IMR-90 (cell line): ENCODE results near the gene INPP5F. TPM values are rescaled to one million over a fixed set of nuclear protein-coding genes. Genes with fewer than 3 reads are reported as not detected.

Source experiments
- ATAC-seq: fragments of 200-7000 bp; cut with Tn5 transposase; 2 replicates; pipeline ENCODE4 v1.9.1; 2020; ENCODE audit warnings: low read depth, mild to moderate bottlenecking, moderate library complexity
- BruUV-seq: library from RNA; stranded (reverse); fragments of 400-500 nt; replicated peaks from 2 replicates; lab custom pipeline; 2021; lab: Mats Ljungman, UMichigan
- CTCF ChIA-PET: fragments of 300-600 bp; formaldehyde crosslinking; extraction: SDS; loops from one replicate; lab custom pipeline; 2021; ENCODE audit warnings: antibody characterized with exemption; lab: Yijun Ruan, JAX
- POLR2A ChIA-PET: fragments of 300-600 bp; sonication (Branson Sonifier 250); formaldehyde crosslinking; loops from one replicate; lab custom pipeline; 2022; ENCODE audit warnings: antibody characterized with exemption; ENCODE audit not compliant: unreplicated experiment; lab: Charles Lee
- DNase-seq: peaks from one replicate; pipeline ENCODE4 v3.0.0; 2013
- H2AFZ ChIP-seq: replicated peaks from 2 replicates; pipeline ENCODE3; 2013; ENCODE audit warnings: low read length, mild to moderate bottlenecking; ENCODE audit not compliant: poor library complexity
- H2AK5ac ChIP-seq: 2 replicates; pipeline ENCODE4 v1.6.1; 2013; ENCODE audit warnings: low read depth, low read length, inconsistent platforms
- H2AK9ac ChIP-seq: replicated peaks from 2 replicates; pipeline ENCODE3; 2013; ENCODE audit warnings: mild to moderate bottlenecking, low read depth, low read length, moderate library complexity; ENCODE audit not compliant: poor library complexity
- H2BK120ac ChIP-seq: 2 replicates; pipeline ENCODE4 v1.6.1; 2013; ENCODE audit warnings: low read depth, low read length, inconsistent platforms
- H2BK15ac ChIP-seq: 3 replicates; pipeline ENCODE4 v1.6.1; 2013; ENCODE audit warnings: low read depth, low read length, inconsistent platforms
- H2BK20ac ChIP-seq: 2 replicates; pipeline ENCODE4 v1.6.1; 2013; ENCODE audit warnings: low read depth, mild to moderate bottlenecking, inconsistent platforms, low read length, moderate library complexity
- H2BK5ac ChIP-seq: 2 replicates; pipeline ENCODE4 v1.6.1; 2013; ENCODE audit warnings: mild to moderate bottlenecking, low read depth, low read length, inconsistent platforms; ENCODE audit not compliant: poor library complexity, severe bottlenecking
- H3K14ac ChIP-seq: replicated peaks from 2 replicates; pipeline ENCODE4 v1.6.1; 2013; ENCODE audit warnings: low read depth, low read length, inconsistent platforms
- H3K18ac ChIP-seq: 2 replicates; pipeline ENCODE4 v1.6.1; 2013; ENCODE audit warnings: low read depth, low read length, control low read depth
- H3K23ac ChIP-seq: 2 replicates; pipeline ENCODE4 v1.6.1; 2013; ENCODE audit warnings: low read depth, low read length, inconsistent platforms
- H3K27ac ChIP-seq: 2 replicates; pipeline ENCODE4 v1.5.1; 2013; ENCODE audit warnings: mild to moderate bottlenecking, control low read depth, low read length; ENCODE audit not compliant: insufficient read depth
- H3K27me3 ChIP-seq: 2 replicates; pipeline ENCODE4 v1.6.1; 2013; ENCODE audit warnings: low read length; ENCODE audit not compliant: control insufficient read depth, insufficient read depth
- H3K36me3 ChIP-seq: 2 replicates; pipeline ENCODE4 v1.6.1; 2013; ENCODE audit warnings: low read length, mixed read lengths; ENCODE audit not compliant: control insufficient read depth, insufficient read depth
- H3K4ac ChIP-seq: 2 replicates; pipeline ENCODE4 v1.6.1; 2013; ENCODE audit warnings: low read depth, low read length, inconsistent platforms
- H3K4me1 ChIP-seq: 2 replicates; pipeline ENCODE4 v1.6.1; 2013; ENCODE audit warnings: low read length, mixed read lengths; ENCODE audit not compliant: control insufficient read depth, insufficient read depth
- H3K4me2 ChIP-seq: 2 replicates; pipeline ENCODE4 v1.6.1; 2013; ENCODE audit warnings: low read depth, mild to moderate bottlenecking, control low read depth, low read length, moderate library complexity
- H3K4me3 ChIP-seq: 2 replicates; pipeline ENCODE4 v1.5.1; 2013; ENCODE audit warnings: low read depth, mild to moderate bottlenecking, control low read depth, low read length, moderate library complexity; ENCODE audit not compliant: insufficient read depth
- H3K56ac ChIP-seq: 2 replicates; pipeline ENCODE4 v1.6.1; 2013; ENCODE audit warnings: low read length, inconsistent platforms; ENCODE audit not compliant: insufficient read depth; ENCODE audit errors: extremely low read depth
- H3K79me1 ChIP-seq, 2 experiments: 2 replicates each; pipeline ENCODE4 v1.6.1; 2013; ENCODE audit warnings: low read length in 2 of 2, inconsistent platforms in 1 of 2, low read depth in 1 of 2
- H3K9ac ChIP-seq: 2 replicates; pipeline ENCODE4 v1.6.1; 2013; ENCODE audit warnings: low read depth, low read length, control low read depth
- H3K9me1 ChIP-seq: 2 replicates; pipeline ENCODE4 v1.6.1; 2013; ENCODE audit warnings: low read length, inconsistent platforms; ENCODE audit not compliant: insufficient read depth
- H3K9me3 ChIP-seq: 2 replicates; pipeline ENCODE4 v1.6.1; 2013; ENCODE audit warnings: low read length; ENCODE audit not compliant: control insufficient read depth, insufficient read depth
- H4K20me1 ChIP-seq: 2 replicates; pipeline ENCODE4 v1.6.1; 2013; ENCODE audit warnings: low read length, inconsistent platforms; ENCODE audit not compliant: insufficient read depth
- H4K5ac ChIP-seq: 2 replicates; pipeline ENCODE4 v1.6.1; 2013; ENCODE audit warnings: mild to moderate bottlenecking, low read depth, low read length, control low read depth
- H4K8ac ChIP-seq, 2 experiments: 2 replicates each; pipeline ENCODE4 v1.6.1; 2013; ENCODE audit warnings: low read depth in 2 of 2, low read length in 2 of 2, control low read depth in 1 of 2, inconsistent platforms in 1 of 2
- H4K91ac ChIP-seq: 2 replicates; pipeline ENCODE4 v1.6.1; 2013; ENCODE audit warnings: low read depth, low read length, inconsistent platforms; ENCODE audit not compliant: insufficient read depth
- RCOR1 ChIP-seq: IDR thresholded peaks from 2 replicates; pipeline ENCODE4 v1.6.1; 2012; ENCODE audit warnings: mild to moderate bottlenecking, low read length, improper control_type of control experiment; ENCODE audit not compliant: insufficient replicate concordance
- WGBS, 2 experiments: methylation state at CpG; one replicate each; pipeline versions ENCODE4 v1.1.5 to v1.1.7; 2013; ENCODE audit warnings: missing lambda C conversion rate in 2 of 2; ENCODE audit not compliant: insufficient read length in 1 of 2; ENCODE audit errors: extremely low coverage in 2 of 2; 5-methylcytosine and 5-hydroxymethylcytosine counted together
- dilution Hi-C: fragments of 300-500 bp; cut with HindIII; formaldehyde crosslinking; loops from one replicate; pipeline ENCODE4 v1.14.3; 2018; ENCODE audit warnings: low sequenced_read_pairs; ENCODE audit not compliant: unreplicated experiment
- in situ Hi-C: fragments of 300-500 bp; cut with MboI; formaldehyde crosslinking; loops from 3 replicates; pipeline ENCODE4 v1.14.3; 2019; ENCODE audit warnings: low sequenced_read_pairs, inconsistent platforms, mixed read lengths
- intact Hi-C: fragments of 100-400 bp; cut with micrococcal nuclease; formaldehyde crosslinking; loops from 2 replicates; pipeline ENCODE4 v1.10.0; 2022
- polyA plus RNA-seq, 3 experiments: library from polyadenylated mRNA; depleted of rRNA; stranded (reverse); fragments of >200 nt; gene quantifications; 2 replicates each; pipeline ENCODE4 v1.2.3, GENCODE V29; 2012; ENCODE audit warnings: low replicate concordance in 1 of 3
- total RNA-seq: library from RNA; depleted of rRNA; stranded (reverse); fragments of >200 nt; gene quantifications from 2 replicates; pipeline ENCODE4 v1.2.3, GENCODE V29; 2012
- TF ChIP-seq, protein P1 (sequence below): fragments of 150-350 bp; IDR thresholded peaks from 2 replicates; pipeline ENCODE4 v1.6.1; 2017; ENCODE audit warnings: mild to moderate bottlenecking, antibody characterized with exemption, low read length, low read depth

Gene INPP5F
- total and polyA plus RNA-seq, 2 of the 4 experiments (the other 2 are of a cell fraction), result 19.0 to 29.6 TPM

DNA sequence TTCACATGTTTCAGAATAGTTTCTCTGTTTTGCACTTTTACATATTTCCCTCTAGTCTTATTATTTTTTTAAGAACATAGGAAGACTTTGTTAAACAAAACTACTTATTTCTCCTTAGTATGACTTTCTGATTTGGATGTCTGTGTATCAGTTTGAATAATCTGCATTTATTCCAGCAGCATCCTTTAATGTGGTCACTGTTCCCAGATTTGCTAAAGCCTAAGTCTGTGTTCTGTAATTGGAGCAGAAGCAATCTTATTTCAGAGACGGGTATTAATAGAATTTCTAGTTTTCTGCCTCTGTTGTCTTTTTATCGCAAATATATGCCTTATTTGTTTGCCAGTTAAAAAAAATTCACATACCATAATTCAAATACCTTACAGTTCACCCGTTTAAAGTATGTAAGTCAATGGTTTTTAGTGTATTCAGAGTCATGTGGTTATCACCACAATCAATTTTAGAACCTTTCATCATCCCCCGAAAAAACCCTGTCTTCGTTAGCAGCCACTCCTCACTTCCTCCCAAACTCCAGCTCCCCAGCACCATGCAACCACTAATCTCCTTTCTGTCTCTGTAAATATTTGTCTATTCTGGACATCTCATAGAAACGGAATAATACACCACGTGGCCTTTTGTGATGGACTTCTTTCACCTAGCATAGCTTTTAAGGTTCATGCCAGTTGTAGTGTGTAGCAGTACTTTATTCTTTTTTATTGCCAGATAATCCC is 58.7 kb downstream of the INPP5F start:
- no TSS peak for BruUV-seq
- ChIA-PET POLR2A (no interaction called here), CTCF (interaction anchor here (0.7 to 1.4 kb wide), 2 partner anchors 23 to 34 kb away, joined by 3 read pairs; no protein-coding TSS in a partner anchor)
- Histone ChIP-seq H3K18ac (no peak overlapping the region), H2BK120ac (peak overlapping the region; percentile 49; the same call in 1 of the 2 replicates), H4K5ac (no peak overlapping the region), H2AK9ac (no peak overlapping the region), H3K79me1 (peaks cover 3% of the 10 kb centered on the region in 2 experiments; a peak in 2 of 4 replicates), H3K4me2 (no peak overlapping the region), H3K27ac (no peak overlapping the region), H2AFZ (no peak overlapping the region), H3K36me3 (no peaks in the 10 kb centered on the region), H3K27me3 (no peaks in the 10 kb centered on the region), H4K91ac (peak overlapping the region; percentile 3; the same call in 1 of the 2 replicates), H3K23ac (no peak overlapping the region), H3K9ac (no peak overlapping the region), H4K20me1 (no peaks in the 10 kb centered on the region), H3K4me3 (no peak overlapping the region), H3K9me1 (0 out of 2 replicates have a peak, but pooled peaks cover 4% of the 10 kb centered on the region), H2AK5ac (no peak overlapping the region), H2BK20ac (no peak overlapping the region), H2BK5ac (no peak overlapping the region), H3K9me3 (no peaks in the 10 kb centered on the region), H3K14ac (peak overlapping the region; percentile 58; the same call in 1 of the 2 replicates), H3K4me1 (peaks cover 4% of the 10 kb centered on the region; the same call in 1 of the 2 replicates), H2BK15ac (peak overlapping the region; percentile 56; the same call in 1 of the 3 replicates), H3K4ac (peak overlapping the region; percentile 37; the same call in 1 of the 2 replicates), H3K56ac (no peak overlapping the region), H4K8ac (no peak overlapping the region)
- DNase-seq (no peak), ATAC-seq (no peak)
- 40% methylated on average over 1 of the region's 7 CpGs; no CpG with 5 or more reads in 1 of the 2 experiments for WGBS, 2 experiments
- intact Hi-C loops (no loop called here), dilution Hi-C loops (no loop called here), in situ Hi-C loops (no loop called here)
- TF ChIP-seq, protein P1, sequence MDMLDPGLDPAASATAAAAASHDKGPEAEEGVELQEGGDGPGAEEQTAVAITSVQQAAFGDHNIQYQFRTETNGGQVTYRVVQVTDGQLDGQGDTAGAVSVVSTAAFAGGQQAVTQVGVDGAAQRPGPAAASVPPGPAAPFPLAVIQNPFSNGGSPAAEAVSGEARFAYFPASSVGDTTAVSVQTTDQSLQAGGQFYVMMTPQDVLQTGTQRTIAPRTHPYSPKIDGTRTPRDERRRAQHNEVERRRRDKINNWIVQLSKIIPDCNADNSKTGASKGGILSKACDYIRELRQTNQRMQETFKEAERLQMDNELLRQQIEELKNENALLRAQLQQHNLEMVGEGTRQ, result peak; percentile 38; the same call in 1 of the 2 replicates
- TF ChIP-seq RCOR1, result no peak
